Measurements from ENCODE around the gene HK3.

The HK3 gene

GRCh38 chr5:176899296-176899891, at the start of gene HK3:
Gene HK3, minus strand, starts transcription at chr5:176899346. Its CDS starts 3,187 bp downstream, at chr5:176896159.
- DNase-seq = no peak

DNA sequence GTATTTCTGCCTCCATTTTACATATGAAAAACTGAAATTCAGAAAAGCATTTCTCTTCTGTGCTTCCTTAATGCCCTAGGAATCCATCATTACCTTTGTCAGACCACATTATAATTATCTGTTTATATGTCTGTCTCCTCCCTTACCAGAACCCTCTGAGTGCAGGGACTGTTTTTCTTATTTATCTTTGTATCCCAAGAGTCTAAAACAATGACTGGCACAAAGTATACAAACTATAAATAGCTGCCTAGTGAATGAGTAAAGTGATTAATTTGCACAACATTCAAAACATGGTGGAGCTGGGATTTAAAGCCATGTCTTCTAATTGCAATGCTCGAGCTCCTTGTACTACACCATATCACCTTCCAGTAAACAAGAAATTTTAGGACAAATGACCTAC, 49.3 kb upstream of the HK3 start:
- no peak for DNase-seq

GRCh38 chr5:176947847-176948246, 48.7 kb upstream of the HK3 start:
- DNase-seq = no peak

DNA sequence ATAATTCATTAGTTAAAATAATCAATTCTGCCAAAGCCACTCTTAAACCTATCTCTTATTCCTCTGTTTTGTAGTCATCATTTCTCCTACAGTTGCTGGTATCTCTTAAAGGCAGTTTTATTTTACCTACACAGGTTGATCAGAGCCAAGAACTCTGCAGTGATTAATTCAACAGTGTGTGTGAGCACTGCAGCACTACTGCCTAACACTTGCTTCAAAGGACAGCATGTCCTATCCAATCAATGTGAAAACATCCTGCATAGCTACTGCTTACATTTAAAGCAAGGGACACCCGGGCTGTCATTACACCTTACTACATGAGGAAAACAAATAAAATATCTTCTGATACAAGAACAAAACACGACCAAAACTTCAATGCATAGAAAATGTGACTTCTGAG, 45.1 kb upstream of the HK3 start:
- DNase-seq = no peak

- DNase-seq = no peak
Observed at GRCh38 chr5:176943816-176944215, 44.7 kb upstream of the HK3 start.

DNA sequence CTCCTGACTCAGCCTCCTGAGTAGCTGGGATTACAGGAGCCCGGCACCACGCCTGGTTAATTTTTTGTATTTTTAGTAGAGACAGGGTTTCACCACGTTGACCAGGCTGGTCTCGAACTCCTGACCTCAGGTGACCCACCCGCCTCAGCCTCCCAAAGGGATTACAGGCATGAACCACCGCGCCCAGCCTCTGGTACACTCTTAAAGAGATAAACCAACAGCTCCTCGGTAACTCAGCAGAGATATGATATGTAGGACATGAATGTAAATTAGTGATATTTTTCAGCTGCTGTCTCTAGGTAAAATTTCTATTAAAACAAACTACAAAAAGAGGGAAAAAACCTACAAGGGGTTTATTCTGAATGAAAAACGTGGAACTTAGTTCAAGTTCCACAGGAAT, 42.8 kb upstream of the HK3 start:
- DNase-seq = no peak

GRCh38 chr5:176938472-176938871, 39.3 kb upstream of the HK3 start:
- DNase-seq = no peak

GRCh38 chr5:176935017-176935416, 35.9 kb upstream of the HK3 start:
- DNase-seq = no peak

DNA sequence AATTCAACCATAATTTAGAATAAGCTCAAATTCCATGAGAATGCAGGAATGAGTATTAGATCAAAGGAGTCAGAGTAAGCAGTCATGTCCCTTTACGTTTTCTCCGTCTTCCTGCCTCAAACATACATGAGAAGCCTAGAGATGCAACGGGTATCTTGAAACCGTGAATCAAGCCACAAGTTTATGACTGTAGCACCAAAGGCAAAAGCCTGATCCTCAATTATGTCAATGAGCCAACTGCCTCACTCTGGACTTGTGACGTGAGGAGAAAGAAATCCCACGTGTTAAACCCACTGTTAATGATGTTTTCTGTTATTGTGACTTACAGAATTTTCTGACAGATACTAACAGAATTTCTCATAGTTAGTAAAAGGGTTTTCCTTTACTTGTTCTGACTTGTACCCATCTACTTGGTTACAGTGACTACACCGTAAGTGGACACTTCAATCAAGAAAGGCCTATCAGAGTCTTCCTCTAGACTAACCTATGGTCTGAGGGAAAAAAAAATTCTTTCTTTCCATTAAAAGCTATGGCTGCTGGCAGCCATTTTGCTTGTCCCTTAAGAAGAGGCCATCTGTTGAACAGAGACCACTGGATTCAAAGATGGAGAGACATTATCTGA, 35.3 kb upstream of the HK3 start:
- DNase-seq = no peak

DNA sequence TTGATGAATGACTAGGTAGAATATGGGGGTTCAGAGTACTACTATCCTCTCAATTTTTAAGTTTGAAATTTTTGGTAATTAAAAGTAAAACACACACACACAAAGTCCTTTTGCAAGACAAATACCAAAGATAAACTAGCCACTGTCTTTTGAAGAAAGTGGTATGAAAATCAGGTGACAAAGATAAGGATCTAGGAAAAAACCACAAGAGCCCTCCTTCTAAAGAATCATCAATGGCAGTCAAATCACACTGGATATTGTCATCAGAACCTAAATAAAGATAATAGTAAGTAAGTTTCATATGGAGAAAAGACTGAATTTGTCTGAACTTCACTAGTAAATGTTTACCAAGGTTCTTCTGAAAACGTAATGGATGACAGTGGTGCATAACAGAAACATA, 30.5 kb upstream of the HK3 start:
- no peak for DNase-seq

DNA sequence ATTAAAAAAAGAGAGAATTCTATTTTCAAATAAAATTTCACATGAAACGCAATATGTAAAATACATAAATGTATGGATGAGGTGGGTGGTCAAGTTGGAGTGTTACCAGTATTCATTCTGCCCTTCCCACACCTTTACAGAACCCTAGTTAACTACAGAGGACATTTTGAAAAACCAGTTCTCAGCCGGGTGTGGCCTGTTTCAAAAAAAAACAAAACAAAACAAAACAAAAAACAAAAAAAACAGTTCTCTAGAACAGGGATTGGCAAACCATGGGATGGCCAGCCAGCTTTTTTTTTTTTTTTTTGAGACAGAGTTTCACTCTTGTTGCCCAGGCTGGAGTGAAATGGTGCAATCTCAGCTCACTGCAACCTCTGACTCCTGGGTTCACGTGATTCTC, 28.4 kb upstream of the HK3 start:
- DNase-seq = no peak

DNA sequence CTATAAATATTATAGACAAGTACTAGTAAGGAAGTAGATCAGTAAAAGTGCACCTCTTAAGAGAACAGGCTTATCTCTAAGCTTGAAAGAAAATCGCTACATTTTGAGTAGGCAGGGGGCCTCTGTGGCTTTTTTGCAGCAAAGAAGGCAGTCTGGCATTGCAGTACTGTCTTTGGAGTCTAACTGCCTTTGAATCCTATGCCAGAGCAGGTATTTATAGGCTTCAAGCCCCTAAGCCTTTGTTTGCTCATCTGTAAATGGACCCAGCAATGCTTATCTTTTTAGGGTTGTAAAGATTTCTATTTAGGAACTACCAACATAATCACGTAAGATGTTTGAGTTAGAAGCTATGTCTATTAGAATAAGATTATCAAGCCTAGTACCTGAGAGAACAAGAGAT, 23.7 kb upstream of the HK3 start:
- no peak for DNase-seq

- no peak for DNase-seq
Observed at GRCh38 chr5:176921714-176922113, 22.6 kb upstream of the HK3 start.

GRCh38 chr5:176918613-176919012, 19.5 kb upstream of the HK3 start:
- DNase-seq = no peak

DNA sequence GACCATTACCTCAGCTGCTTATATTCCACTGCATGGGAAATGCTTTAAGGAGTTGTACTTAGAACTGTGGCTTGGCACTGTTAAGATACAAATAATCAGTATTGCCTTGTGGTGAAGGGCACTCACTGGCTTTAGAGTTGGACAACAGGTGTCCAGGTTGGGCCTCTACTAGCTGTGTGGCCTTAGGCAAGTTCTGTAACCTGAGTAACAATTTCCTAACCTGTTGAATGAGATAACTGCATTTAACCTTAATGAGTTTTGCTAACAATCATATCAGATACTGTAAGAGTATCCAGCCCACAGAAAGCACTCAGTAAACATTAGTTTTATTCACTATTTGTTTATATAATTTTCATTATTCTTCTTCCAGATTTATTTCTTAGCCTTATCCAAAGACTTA, 17.2 kb upstream of the HK3 start:
- no peak for DNase-seq

GRCh38 chr5:176915906-176916305, 16.8 kb upstream of the HK3 start:
- DNase-seq = no peak

- no peak for DNase-seq
Observed at GRCh38 chr5:176912115-176912514, 13.0 kb upstream of the HK3 start.

DNA sequence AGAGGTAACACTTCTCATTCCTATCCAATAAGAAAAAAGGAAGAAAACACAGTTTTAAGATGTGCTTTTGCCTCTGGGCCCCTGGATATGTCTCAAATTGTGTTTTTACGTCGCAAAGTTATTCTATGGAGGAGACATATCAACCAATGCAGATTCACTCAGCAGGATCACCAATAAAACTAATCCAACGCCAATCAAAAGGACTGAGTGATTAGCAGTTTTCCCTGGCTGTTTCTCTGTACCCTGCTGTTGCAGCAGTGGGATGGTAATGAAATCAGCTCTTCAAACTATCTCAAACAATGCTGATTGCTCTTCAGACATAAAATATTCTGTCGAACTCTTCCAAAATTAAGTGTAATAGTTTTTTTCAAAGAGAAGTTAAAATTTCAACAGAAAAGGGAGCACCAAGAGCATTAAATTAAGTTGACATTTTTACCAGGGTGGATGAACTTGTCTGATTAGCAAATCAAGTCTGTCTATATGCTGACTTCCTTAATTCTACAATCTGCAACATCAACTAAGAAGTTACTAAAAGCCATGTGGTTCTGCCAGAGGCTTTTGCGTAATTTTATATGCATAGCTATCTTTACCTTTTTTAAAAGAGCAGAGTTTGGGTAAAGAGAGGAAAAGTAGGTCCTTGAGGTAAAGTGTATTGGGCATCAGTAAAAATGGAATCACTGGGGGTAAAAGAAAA, 9.7 kb upstream of the HK3 start:
- no peak for DNase-seq

GRCh38 chr5:176906796-176907195, 7.7 kb upstream of the HK3 start:
- DNase-seq = no peak

DNA sequence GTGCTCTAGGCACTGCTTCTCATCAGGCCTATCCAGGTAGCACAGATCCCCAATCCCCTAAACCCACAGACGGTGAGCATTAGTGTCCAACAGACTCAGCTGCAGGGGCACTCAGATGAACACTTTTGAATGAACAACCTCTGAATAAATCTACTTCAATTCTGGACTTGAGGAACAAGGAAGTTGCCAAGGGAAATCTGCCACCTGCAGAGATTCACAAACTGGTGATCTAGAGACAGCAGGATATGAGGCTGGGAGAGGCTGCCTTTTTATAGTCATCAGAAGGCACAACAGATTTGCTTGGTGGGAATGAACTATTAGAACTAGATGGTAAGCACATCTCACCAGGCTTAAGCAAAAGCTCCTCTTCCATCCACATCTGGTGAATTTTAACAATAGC, 7.0 kb upstream of the HK3 start:
- no peak for DNase-seq

- no peak for DNase-seq
Observed at GRCh38 chr5:176904276-176904675, 5.1 kb upstream of the HK3 start.

DNA sequence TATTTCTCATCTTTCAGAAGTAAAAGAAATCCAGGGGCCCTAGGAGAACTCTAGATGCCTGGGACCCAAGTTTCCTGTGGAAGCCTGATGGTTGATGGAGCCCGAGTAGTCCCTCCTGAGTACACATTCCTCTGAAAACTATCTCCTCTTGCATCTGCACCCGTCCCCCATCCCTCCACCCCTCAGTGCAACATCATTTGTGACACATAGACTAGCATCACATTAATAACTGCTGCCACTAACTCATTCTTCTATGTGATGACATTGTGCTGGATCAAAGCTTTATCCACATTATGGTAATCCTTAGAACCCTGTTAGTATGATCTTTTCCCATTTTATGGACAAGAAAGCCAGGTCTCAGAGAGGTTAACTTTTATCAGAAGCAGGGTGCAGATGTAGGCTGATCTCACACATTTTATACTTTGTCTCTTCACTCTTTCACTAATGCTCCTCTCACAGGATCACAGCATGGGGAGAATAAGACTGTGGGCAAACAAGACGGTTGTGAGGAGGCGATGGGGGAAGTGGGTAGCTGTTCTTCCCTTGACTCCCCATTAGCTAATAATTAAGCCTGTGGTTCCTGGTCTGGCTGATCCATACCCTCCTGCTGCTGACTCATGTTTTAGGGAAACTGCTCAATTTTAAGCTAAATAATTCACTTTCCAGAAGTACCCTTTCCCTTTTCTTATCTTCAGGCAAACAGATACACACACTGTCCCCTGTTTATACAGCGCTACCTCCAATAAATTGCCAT, 3.9 kb upstream of the HK3 start:
- no peak for DNase-seq

GRCh38 chr5:176902102-176902814, 3.1 kb upstream of the HK3 start:
- no peak for DNase-seq
